GM23338 (cell line): ENCODE measurements around the gene SLC27A3. TPM values are rescaled to one million over a fixed set of nuclear protein-coding genes. Genes with fewer than 3 reads are reported as not detected.

Experiments used
- ATAC-seq: fragments of 200-7000 bp; cut with Tn5 transposase; 3 replicates; pipeline ENCODE4 v1.9.1; 2020
- DNase-seq: peaks from one replicate; pipeline ENCODE4 v3.0.0-alpha.2; 2015; ENCODE audit warnings: low spot score
- H2AFZ ChIP-seq: fragments of 200-600 bp; sonication (generic); 2 replicates; pipeline ENCODE4 v1.8.0; 2016; ENCODE audit warnings: antibody characterized with exemption, mild to moderate bottlenecking, moderate library complexity
- H3F3A ChIP-seq: fragments of 200-600 bp; sonication (generic); replicated peaks from 2 replicates; pipeline ENCODE4 v1.8.0; 2017; ENCODE audit warnings: antibody characterized with exemption, mixed run types, low read depth
- H3K27ac ChIP-seq: fragments of 200-600 bp; sonication (generic); 2 replicates; pipeline ENCODE4 v1.6.1; 2016; ENCODE audit warnings: low read depth
- H3K27me3 ChIP-seq: fragments of 200-600 bp; sonication (generic); 2 replicates; pipeline ENCODE4 v1.8.0; 2016; ENCODE audit warnings: mild to moderate bottlenecking, mixed run types, moderate library complexity; ENCODE audit not compliant: insufficient read depth
- H3K36me3 ChIP-seq: fragments of 200-600 bp; sonication (generic); 2 replicates; pipeline ENCODE4 v1.8.0; 2016; ENCODE audit warnings: mild to moderate bottlenecking; ENCODE audit not compliant: insufficient read depth
- H3K4me1 ChIP-seq: fragments of 200-600 bp; sonication (generic); 2 replicates; pipeline ENCODE4 v1.8.0; 2016; ENCODE audit warnings: mild to moderate bottlenecking, moderate library complexity; ENCODE audit not compliant: insufficient read depth
- H3K4me2 ChIP-seq: fragments of 200-600 bp; sonication (generic); 2 replicates; pipeline ENCODE4 v1.7.1; 2017; ENCODE audit warnings: mixed run types
- H3K4me3 ChIP-seq: fragments of 200-600 bp; sonication (generic); 2 replicates; pipeline ENCODE4 v1.6.1; 2016; ENCODE audit warnings: mixed run types
- H3K79me2 ChIP-seq: fragments of 200-600 bp; sonication (generic); replicated peaks from 2 replicates; pipeline ENCODE4 v1.8.0; 2017; ENCODE audit warnings: mild to moderate bottlenecking; ENCODE audit not compliant: insufficient read depth
- H3K9me2 ChIP-seq: fragments of 200-600 bp; sonication (generic); 2 replicates; pipeline ENCODE4 v1.8.0; 2017; ENCODE audit not compliant: insufficient read depth
- H4K20me1 ChIP-seq: fragments of 200-600 bp; sonication (generic); replicated peaks from 2 replicates; pipeline ENCODE4 v1.8.0; 2017; ENCODE audit warnings: mild to moderate bottlenecking; ENCODE audit not compliant: insufficient read depth
- H3K27ac Mint-ChIP-seq: 2 replicates; pipeline ENCODE4 v1.8.0; 2020; ENCODE audit warnings: inconsistent platforms, mild to moderate bottlenecking, moderate library complexity, mixed read lengths
- H3K27me3 Mint-ChIP-seq: 3 replicates; pipeline ENCODE4 v1.8.0; 2022; ENCODE audit warnings: low read depth, mild to moderate bottlenecking, moderate library complexity, mixed read lengths, inconsistent platforms; ENCODE audit not compliant: insufficient read depth, poor library complexity
- H3K36me3 Mint-ChIP-seq: 3 replicates; pipeline ENCODE4 v1.8.0; 2021; ENCODE audit warnings: low read depth, mild to moderate bottlenecking, inconsistent platforms, moderate library complexity, mixed read lengths
- H3K4me1 Mint-ChIP-seq: 3 replicates; pipeline ENCODE4 v1.8.0; 2020; ENCODE audit warnings: mild to moderate bottlenecking, inconsistent platforms, mixed read lengths
- H3K4me3 Mint-ChIP-seq: 3 replicates; pipeline ENCODE4 v1.8.0; 2021; ENCODE audit warnings: moderate library complexity, mild to moderate bottlenecking, inconsistent platforms, mixed read lengths
- H3K9me3 Mint-ChIP-seq: 3 replicates; pipeline ENCODE4 v1.8.0; 2020; ENCODE audit warnings: moderate library complexity, mild to moderate bottlenecking, inconsistent platforms, mixed read lengths
- CTCF ChIP-seq, 2 experiments: fragments of 200-600 bp in 1 of 2; sonication (generic) in 1 of 2; conservative IDR thresholded peaks; 2 replicates each; pipeline versions ENCODE4 v1.5.1 to v1.6.1; 2016 to 2017; ENCODE audit warnings: antibody characterized with exemption in 2 of 2, low read depth in 2 of 2, mild to moderate bottlenecking in 2 of 2, moderate library complexity in 1 of 2
- EZH2 ChIP-seq: fragments of 200-600 bp; sonication (generic); IDR thresholded peaks from one replicate; pipeline ENCODE4 v1.8.0; 2017; ENCODE audit warnings: antibody characterized with exemption, mild to moderate bottlenecking, low read depth; ENCODE audit not compliant: unreplicated experiment
- JUNB ChIP-seq: IDR thresholded peaks from one replicate; pipeline ENCODE4 v1.6.1; 2016; ENCODE audit warnings: antibody characterized with exemption; ENCODE audit not compliant: unreplicated experiment
- STAT1 ChIP-seq: IDR thresholded peaks from one replicate; pipeline ENCODE4 v1.6.1; 2016; ENCODE audit warnings: antibody characterized with exemption; ENCODE audit not compliant: unreplicated experiment
- ZNF114 ChIP-seq: fragments of 250-450 bp; sonication (Bioruptor Pico); IDR thresholded peaks from 2 replicates; pipeline ENCODE4 v1.5.0; 2020; ENCODE audit warnings: mild to moderate bottlenecking, moderate library complexity
- ZNF331 ChIP-seq: fragments of 250-450 bp; sonication (Bioruptor Pico); IDR thresholded peaks from 2 replicates; pipeline ENCODE4 v1.5.0; 2020; ENCODE audit warnings: low read depth, mild to moderate bottlenecking, moderate library complexity
- polyA plus RNA-seq: library from polyadenylated mRNA; unstranded; fragments of >200 nt; fragmentation: Nextera tagmentation; extraction: Ambion mirVana; gene quantifications from 2 replicates; pipeline ENCODE4 v1.2.1, GENCODE V29; 2016
- total RNA-seq: library from RNA; depleted of rRNA; stranded (reverse); fragments of >200 nt; shearing (Covaris generic); gene quantifications from 2 replicates; pipeline ENCODE4 v1.2.3, GENCODE V29; 2014
- TF ChIP-seq, protein P1 (sequence below): IDR thresholded peaks from 2 replicates; pipeline ENCODE4 v1.6.1; 2016; ENCODE audit warnings: antibody characterized with exemption

Gene SLC27A3
- total and polyA plus RNA-seq, 2 experiments from 2014 or later: 24.2 to 26.3 TPM

GRCh38 chr1:153795934-153796785 lies 21.0 kb downstream of the SLC27A3 start:
- H3K9me3 Mint-ChIP-seq: no peaks in the 10 kb centered on the region
- H3K27ac ChIP-seq: no peak overlapping the region
- H3K4me1 ChIP-seq: peaks cover 16% of the 10 kb centered on the region
- no peaks in the 10 kb centered on the region for H3K27me3 ChIP-seq
- H3K4me3 ChIP-seq: no peak overlapping the region
- no peak overlapping the region for H2AFZ ChIP-seq
- no peak overlapping the region for H3K27ac Mint-ChIP-seq
- 0 out of 2 replicates have a peak, but pooled peaks cover 8% of the 10 kb centered on the region for H3F3A ChIP-seq
- TF ChIP-seq ZNF331 (CRISPR knock-in tag) (no peak), EZH2 (no peak), JUNB (no peak), ZNF114 (no peak)
- TF ChIP-seq, protein P1, sequence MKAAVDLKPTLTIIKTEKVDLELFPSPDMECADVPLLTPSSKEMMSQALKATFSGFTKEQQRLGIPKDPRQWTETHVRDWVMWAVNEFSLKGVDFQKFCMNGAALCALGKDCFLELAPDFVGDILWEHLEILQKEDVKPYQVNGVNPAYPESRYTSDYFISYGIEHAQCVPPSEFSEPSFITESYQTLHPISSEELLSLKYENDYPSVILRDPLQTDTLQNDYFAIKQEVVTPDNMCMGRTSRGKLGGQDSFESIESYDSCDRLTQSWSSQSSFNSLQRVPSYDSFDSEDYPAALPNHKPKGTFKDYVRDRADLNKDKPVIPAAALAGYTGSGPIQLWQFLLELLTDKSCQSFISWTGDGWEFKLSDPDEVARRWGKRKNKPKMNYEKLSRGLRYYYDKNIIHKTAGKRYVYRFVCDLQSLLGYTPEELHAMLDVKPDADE: no peak
- H3K9me2 ChIP-seq: no peaks in the 10 kb centered on the region
- 0 out of 2 replicates have a peak, but pooled peaks cover 3% of the 10 kb centered on the region for H4K20me1 ChIP-seq
- no peak overlapping the region; the same call in 2 of the 3 replicates for H3K4me3 Mint-ChIP-seq
- ATAC-seq (no peak), DNase-seq (no peak)
- H3K4me1 Mint-ChIP-seq: peaks cover 34% of the 10 kb centered on the region
- H3K27me3 Mint-ChIP-seq: peaks cover 18% of the 10 kb centered on the region
- H3K79me2 ChIP-seq: no peaks in the 10 kb centered on the region
- H3K36me3 Mint-ChIP-seq: no peaks in the 10 kb centered on the region; the same call in 2 of the 3 replicates
- H3K36me3 ChIP-seq: no peaks in the 10 kb centered on the region
- no peak overlapping the region for H3K4me2 ChIP-seq

DNA sequence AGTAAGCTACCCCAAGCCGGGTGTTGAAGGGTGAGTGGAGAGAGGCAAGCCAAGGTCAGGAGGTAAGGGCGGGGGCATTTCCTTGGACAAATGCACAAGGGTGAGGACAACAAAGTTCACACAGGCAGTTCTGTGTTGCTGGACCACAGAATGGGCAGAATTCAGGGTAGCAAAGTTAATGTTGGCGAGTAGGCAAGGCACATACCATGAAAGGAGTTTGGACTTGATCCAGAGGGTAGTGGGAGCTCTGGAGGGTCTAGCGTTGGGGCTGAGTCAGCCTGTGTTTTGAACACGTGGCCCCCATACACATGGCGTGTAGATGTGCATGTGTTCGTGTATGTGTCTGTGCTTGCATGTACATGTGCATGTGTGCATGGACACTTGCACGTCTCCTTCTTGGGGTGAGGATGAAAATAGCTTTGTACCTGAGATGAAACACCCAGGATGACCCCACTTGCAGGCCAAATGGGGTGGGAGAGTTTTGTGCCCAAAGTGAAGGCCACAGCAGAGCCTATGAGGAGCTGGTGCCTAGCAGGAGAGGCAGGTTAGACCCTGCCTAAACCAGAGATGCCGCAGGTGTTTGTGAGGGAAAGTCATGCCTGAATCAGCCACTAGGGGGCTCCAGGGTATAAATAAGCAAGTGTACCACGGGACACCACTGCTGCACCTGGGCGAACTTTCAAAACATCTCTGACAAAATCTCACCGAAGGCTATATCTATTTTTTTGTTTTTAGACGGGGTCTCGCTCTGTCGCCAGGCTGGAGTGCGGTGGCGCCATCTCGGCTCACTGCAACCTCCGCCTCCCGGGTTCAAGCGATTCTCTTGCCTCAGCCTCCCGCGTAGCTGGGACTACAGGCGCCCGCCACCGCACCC lies 21.8 kb downstream of the SLC27A3 start:
- Histone ChIP-seq H3K9me2 (no peaks in the 10 kb centered on the region), H3K4me2 (no peak overlapping the region), H3F3A (0 out of 2 replicates have a peak, but pooled peaks cover 8% of the 10 kb centered on the region), H3K4me3 (no peak overlapping the region), H3K36me3 (no peaks in the 10 kb centered on the region), H2AFZ (no peak overlapping the region), H4K20me1 (0 out of 2 replicates have a peak, but pooled peaks cover 3% of the 10 kb centered on the region), H3K27me3 (no peaks in the 10 kb centered on the region), H3K27ac (peak overlapping the region; percentile 85), H3K4me1 (peaks cover 16% of the 10 kb centered on the region), H3K79me2 (no peaks in the 10 kb centered on the region)
- DNase-seq (peak; percentile 96), ATAC-seq (peak; percentile 59)
- H3K27ac Mint-ChIP-seq: no peak overlapping the region
- no peaks in the 10 kb centered on the region for H3K9me3 Mint-ChIP-seq
- no peaks in the 10 kb centered on the region; the same call in 2 of the 3 replicates for H3K36me3 Mint-ChIP-seq
- H3K4me3 Mint-ChIP-seq: no peak overlapping the region; the same call in 2 of the 3 replicates
- H3K27me3 Mint-ChIP-seq: peaks cover 18% of the 10 kb centered on the region
- TF ChIP-seq STAT1 (no peak), CTCF (conservative IDR thresholded peaks at IDR 0.05; ENCODE audit: low read depth in 2 of 2) (peak; percentile 77 to 82)
- peaks cover 34% of the 10 kb centered on the region for H3K4me1 Mint-ChIP-seq
